Left ventricle myocardium inferior (tissue), 1 donor: Measurements from ENCODE around the gene DCDC2C. TPM values are rescaled to one million over a fixed set of nuclear protein-coding genes. Genes with fewer than 3 reads are reported as not detected.
A peak's percentile ranks its signal among the peaks of the same experiment; 100 is the strongest.

ENCODE experiments used
- DNase-seq: peaks from one replicate; pipeline ENCODE4 v3.0.0-alpha.2; 2020
- H3K27ac ChIP-seq: fragments of 200-600 bp; replicated peaks from 2 replicates; pipeline ENCODE4 v1.8.0; 2021
- H3K27me3 ChIP-seq: fragments of 200-600 bp; 2 replicates; pipeline ENCODE4 v1.8.0; 2021; ENCODE audit warnings: low read depth
- H3K36me3 ChIP-seq: fragments of 200-600 bp; 2 replicates; pipeline ENCODE4 v1.8.0; 2021
- H3K4me1 ChIP-seq: fragments of 200-600 bp; 2 replicates; pipeline ENCODE4 v1.8.0; 2021
- H3K4me3 ChIP-seq: fragments of 200-600 bp; 2 replicates; pipeline ENCODE4 v1.8.0; 2021; ENCODE audit warnings: mild to moderate bottlenecking, moderate library complexity
- H3K9me3 ChIP-seq: fragments of 200-600 bp; replicated peaks from 2 replicates; pipeline ENCODE4 v1.8.0; 2021
- intact Hi-C: fragments of 100-400 bp; cut with micrococcal nuclease; formaldehyde crosslinking; loops from one replicate; pipeline ENCODE4 v1.11.0; 2022
- long read RNA-seq: library from polyadenylated mRNA; unstranded; transcript quantifications from one replicate; pipeline ENCODE4 v2.0.0, GENCODE V29; 2021
- total RNA-seq: library from RNA; stranded (reverse); fragmentation: NEBNext Ultra II Directional; extraction: Animal tissue kit (Norgen Biotek cat#: 25700); gene quantifications from one replicate; pipeline ENCODE4 v1.2.1, GENCODE V29; 2021
- TF ChIP-seq, protein P1 (sequence below): fragments of 200-600 bp; IDR thresholded peaks from 2 replicates; pipeline ENCODE4 v1.8.0; 2021; ENCODE audit warnings: antibody characterized with exemption, mild to moderate bottlenecking, borderline replicate concordance
- donor health status: DM: no; HTN: yes; CAD: no; lungs with severe emphysema.

Gene DCDC2C, protein sequence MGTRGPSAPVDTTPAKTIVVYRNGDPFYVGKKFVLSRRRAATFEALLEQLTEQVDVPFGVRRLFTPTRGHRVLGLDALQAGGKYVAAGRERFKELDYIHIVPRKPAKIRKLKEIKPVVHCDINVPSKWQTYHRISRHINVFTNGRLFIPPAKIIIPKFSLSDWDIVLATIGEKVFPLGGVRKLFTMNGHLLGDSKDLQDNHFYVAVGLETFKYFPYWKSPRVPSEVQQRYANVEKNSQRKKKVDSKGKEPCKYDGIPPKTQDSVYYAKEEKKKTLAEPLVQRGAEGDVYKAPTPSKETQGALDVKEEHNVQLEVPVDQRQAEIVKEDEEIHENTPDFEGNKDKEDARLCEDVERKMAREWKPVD
- total RNA-seq, result not detected
- long read RNA-seq, result 0 reads

DNA sequence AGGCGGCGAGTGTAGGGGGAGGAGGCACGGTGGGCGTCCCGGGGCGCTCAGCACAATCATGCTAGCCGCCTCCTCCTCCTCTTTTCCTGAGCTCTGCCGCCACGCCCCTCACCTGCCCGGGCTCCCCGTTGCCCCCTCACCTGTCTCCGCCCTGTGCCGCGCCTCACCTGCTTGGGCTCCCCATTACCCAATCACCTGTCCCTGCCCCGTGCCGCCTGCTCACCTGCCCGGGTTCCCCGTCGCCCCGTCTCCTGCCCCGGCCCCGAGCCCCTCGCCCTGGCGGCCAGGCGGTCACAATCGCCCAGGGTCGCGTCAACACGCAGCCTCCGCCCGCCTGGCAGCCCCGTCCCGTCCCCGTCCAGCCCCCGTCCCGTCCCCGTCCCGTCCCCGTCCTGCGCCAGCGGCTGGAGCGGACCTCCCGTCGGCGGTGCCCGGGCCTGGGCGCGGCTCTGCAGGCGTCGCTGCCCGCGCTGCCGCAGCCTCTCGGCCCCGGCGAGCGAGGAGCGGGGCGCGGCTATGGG, at the start of gene DCDC2C:
TSS of gene DCDC2C (plus strand) at position 340 of the 521 bp plus-strand sequence. CDS start at position 517, 177 bp downstream.
- Histone ChIP-seq H3K27ac (no peak within 1 kb of the TSS), H3K4me1 (peaks cover 5% of the 10 kb centered on the region), H3K9me3 (no peaks in the 10 kb centered on the region), H3K36me3 (no peaks in the 10 kb centered on the region), H3K4me3 (peak within 1 kb of the TSS; percentile 29), H3K27me3 (peaks cover 86% of the 10 kb centered on the region)
- intact Hi-C loops, result no loop called here
- no peak for DNase-seq
- TF ChIP-seq, protein P1, sequence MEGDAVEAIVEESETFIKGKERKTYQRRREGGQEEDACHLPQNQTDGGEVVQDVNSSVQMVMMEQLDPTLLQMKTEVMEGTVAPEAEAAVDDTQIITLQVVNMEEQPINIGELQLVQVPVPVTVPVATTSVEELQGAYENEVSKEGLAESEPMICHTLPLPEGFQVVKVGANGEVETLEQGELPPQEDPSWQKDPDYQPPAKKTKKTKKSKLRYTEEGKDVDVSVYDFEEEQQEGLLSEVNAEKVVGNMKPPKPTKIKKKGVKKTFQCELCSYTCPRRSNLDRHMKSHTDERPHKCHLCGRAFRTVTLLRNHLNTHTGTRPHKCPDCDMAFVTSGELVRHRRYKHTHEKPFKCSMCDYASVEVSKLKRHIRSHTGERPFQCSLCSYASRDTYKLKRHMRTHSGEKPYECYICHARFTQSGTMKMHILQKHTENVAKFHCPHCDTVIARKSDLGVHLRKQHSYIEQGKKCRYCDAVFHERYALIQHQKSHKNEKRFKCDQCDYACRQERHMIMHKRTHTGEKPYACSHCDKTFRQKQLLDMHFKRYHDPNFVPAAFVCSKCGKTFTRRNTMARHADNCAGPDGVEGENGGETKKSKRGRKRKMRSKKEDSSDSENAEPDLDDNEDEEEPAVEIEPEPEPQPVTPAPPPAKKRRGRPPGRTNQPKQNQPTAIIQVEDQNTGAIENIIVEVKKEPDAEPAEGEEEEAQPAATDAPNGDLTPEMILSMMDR, result no peak

DNA sequence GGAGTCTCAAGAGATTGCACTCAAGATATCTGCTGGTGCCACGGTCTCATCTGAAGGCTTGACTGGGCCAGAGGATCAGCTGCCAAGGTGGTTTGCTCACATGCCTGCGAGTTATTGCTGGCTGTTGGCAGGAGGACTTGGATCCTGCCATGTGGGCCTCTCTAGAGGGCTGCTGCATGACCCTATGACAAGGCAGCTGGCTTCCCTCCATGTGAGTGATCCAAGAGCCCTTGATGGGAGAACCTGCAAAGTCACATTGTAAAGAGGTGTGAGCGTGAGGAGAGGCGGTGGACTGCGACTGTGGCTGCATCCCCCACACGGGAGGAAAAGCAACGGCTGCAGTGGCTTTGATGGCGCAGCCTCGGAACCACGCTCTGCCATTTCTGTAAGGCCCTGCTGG, 49.4 kb upstream of the DCDC2C start:
- H3K9me3 ChIP-seq, result no peaks in the 10 kb centered on the region
- peaks cover 3% of the 10 kb centered on the region for H3K27me3 ChIP-seq
- H3K4me1 ChIP-seq, result peaks cover 41% of the 10 kb centered on the region
- DNase-seq, result no peak
- H3K36me3 ChIP-seq, result no peaks in the 10 kb centered on the region
- no peak overlapping the region for H3K27ac ChIP-seq
- intact Hi-C loops, result no loop called here
- TF ChIP-seq, protein P1, result no peak
- no peak overlapping the region for H3K4me3 ChIP-seq

DNA sequence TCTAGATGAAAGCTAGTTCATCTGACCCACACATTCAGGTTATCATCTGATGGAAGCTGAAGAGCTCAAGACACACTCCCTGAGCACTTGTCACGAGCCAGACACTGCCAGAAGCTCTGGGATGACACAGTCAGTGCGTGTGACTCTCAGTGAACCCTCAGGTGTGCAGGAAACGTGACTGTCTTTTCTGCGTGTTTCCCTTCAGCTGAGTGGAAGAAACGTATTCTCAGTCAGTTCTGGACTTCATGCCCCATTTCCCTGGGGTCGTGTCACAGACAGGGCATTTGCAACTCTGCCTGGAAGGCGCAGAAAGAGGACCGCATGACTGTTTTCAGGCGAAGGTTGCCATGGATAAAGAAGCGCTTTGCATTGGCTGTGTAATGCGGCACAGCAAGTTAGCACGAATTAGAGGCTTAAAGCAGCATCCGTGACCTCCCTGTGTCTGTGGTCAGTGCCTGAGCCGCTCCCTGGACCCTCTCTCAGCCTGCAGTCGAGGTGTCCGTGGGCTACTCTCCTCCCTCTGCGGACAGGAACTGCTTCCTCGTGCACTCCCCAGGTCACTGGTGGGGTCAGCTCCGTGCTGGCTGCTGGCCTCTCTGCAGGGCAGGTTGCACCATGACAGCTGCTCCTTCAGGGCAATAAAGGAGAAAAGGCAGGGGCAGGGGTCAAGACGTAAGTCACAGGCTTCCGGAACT, 48.7 kb upstream of the DCDC2C start:
- H3K36me3 ChIP-seq, result no peaks in the 10 kb centered on the region
- H3K27me3 ChIP-seq, result peaks cover 3% of the 10 kb centered on the region
- no peak overlapping the region for H3K4me3 ChIP-seq
- TF ChIP-seq, protein P1, result no peak
- H3K9me3 ChIP-seq, result no peaks in the 10 kb centered on the region
- no peak for DNase-seq
- intact Hi-C loops, result no loop called here
- H3K4me1 ChIP-seq, result peaks cover 48% of the 10 kb centered on the region
- no peak overlapping the region for H3K27ac ChIP-seq

DNA sequence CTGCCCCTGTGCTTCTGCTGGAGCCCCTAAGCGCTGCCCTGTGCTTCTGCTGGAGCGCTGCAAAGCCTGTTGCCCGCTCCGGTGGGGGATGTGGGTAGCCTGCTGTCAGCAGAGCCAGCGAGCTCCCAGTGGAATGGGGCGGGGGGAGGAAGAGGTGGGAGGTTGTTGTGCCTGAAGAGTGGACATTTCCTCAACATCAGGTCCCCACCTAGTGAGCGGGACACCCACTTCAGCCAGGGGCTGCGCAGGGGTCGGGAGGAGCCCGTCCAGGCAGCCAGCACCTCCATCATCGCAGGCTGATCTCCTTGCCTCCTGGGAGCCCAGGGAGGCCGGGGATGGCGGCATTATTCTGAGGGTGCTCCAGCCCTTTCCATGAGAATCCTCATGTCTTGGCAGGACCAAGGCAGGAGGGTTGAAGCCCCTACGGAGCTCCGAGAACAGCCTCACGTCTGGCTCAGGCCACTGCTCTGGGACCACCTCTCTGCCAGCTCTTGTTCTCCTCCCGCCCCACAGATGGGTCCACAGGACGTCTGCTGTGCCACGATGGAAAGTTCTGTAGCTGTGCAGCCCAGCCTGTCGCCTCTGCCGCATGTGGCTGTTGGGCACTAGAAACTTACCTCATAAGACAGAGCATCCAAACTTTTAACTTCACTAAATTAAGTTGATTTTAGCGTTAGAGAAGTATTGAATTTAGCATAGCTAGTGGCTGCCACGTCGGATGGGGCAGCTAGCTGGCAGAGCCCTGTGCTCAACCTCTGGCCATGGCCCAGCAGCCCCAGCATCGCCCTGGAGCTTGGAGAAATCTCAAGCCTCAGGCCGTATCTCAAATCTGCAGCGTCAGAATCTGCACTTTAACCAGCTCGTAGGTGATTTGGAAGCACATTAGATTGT, 47.3 kb upstream of the DCDC2C start:
- intact Hi-C loops, result no loop called here
- Histone ChIP-seq H3K27me3 (peaks cover 3% of the 10 kb centered on the region), H3K4me3 (no peak overlapping the region), H3K9me3 (no peaks in the 10 kb centered on the region), H3K36me3 (no peaks in the 10 kb centered on the region), H3K27ac (peak overlapping the region; percentile 5), H3K4me1 (peaks cover 43% of the 10 kb centered on the region)
- DNase-seq, result no peak
- TF ChIP-seq, protein P1, result no peak
